ENCODE measurements around the gene MSI2.

The MSI2 gene

DNA sequence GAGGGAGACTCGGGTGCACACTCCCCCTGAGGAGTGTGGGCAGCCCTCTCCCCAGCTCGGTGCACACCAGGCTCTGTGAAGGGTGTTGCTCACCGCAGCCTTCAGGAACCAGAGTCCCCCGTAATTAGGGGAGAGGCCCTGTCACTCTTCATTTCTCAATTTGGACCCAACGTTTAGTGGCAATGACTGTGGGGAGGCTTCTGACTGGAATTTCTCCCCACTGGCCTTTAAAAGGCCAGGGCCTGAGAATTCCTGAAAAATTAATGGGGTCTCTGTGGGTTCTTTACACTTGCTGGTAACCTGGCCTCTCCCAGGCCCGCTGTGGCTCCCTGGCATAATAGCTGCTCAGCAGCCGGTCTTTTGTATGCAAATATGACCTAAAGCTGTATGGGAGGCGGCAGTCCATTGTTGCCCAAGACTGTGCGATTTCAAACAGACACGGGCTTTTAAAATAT is 209.7 kb downstream of the MSI2 start:
- Histone ChIP-seq H3K4me3 (ENCODE audit: insufficient read length, low read depth) (no peak overlapping the region), H3K27me3 (ENCODE audit: insufficient read depth, insufficient read length) (no peaks in the 10 kb centered on the region), H3K4me1 (ENCODE audit: insufficient read depth, insufficient read length) (peaks cover 22% of the 10 kb centered on the region), H3K36me3 (ENCODE audit: insufficient read depth, insufficient read length, low read length) (no peaks in the 10 kb centered on the region), H3K9ac (ENCODE audit: insufficient read length, low read depth) (peak overlapping the region; percentile 58), H3K9me3 (ENCODE audit: insufficient read depth, low read length) (no peaks in the 10 kb centered on the region)
- TF ChIP-seq SUZ12 (IDR thresholded peaks at IDR 0.05; ENCODE audit: extremely low read depth, insufficient read depth, insufficient read length) (no peak), ZNF274 (IDR thresholded peaks at IDR 0.05; ENCODE audit: low read depth, low read length) (no peak), YY1 (IDR thresholded peaks at IDR 0.05; ENCODE audit: insufficient read depth, insufficient read length) (no peak)
- DNase-seq (ENCODE audit: low read depth, low spot score) = peak; percentile 62

DNA sequence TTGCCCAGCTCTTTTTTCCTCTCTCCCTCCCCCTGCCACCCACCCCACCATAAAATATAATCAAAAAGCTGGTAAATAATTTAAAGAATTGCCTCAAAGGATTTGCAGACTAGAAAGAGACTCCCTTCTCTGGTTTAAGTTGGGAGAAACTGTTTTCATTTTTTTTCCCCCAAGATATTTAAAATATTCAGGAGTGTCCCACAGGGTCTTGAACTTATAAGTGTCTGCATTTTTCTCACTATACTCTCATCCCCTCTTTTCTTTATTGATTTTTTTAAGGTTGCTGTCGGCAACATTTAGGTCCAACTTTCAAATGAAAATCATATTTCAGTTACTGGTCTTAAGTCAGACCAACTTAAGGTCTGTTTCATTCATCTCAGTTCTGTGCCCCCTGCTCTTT is 210.2 kb downstream of the MSI2 start:
- Histone ChIP-seq H3K9me3 (ENCODE audit: insufficient read depth, low read length) (no peaks in the 10 kb centered on the region), H3K4me1 (ENCODE audit: insufficient read depth, insufficient read length) (peaks cover 22% of the 10 kb centered on the region), H3K4me3 (ENCODE audit: insufficient read length, low read depth) (no peak overlapping the region), H3K9ac (ENCODE audit: insufficient read length, low read depth) (no peak overlapping the region), H3K27me3 (ENCODE audit: insufficient read depth, insufficient read length) (no peaks in the 10 kb centered on the region), H3K36me3 (ENCODE audit: insufficient read depth, insufficient read length, low read length) (no peaks in the 10 kb centered on the region)
- no peak for TF ChIP-seq ZNF274 (IDR thresholded peaks at IDR 0.05; ENCODE audit: low read depth, low read length)
- TF ChIP-seq YY1 (IDR thresholded peaks at IDR 0.05; ENCODE audit: insufficient read depth, insufficient read length) = no peak
- TF ChIP-seq SUZ12 (IDR thresholded peaks at IDR 0.05; ENCODE audit: extremely low read depth, insufficient read depth, insufficient read length) = no peak
- no peak for DNase-seq (ENCODE audit: low read depth, low spot score)

DNA sequence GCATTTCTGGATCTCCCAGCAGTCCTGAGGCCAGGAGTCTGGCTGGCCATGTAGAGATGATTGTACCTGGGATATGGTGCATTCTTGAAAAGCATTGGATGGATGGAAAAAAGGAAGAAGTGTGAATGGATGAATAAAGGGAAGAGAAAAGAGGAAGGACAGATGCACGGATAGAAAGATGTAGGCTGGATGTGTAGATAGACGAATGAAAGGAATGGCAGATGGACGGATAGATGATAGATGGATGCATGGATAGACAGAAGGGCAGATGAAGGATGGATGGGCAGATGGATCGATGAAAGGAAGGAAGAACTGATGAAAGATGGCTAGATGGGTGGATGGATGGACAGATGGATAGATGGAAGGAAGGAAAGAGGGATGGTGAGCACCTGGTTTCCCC is 210.9 kb downstream of the MSI2 start:
- Histone ChIP-seq H3K9me3 (ENCODE audit: insufficient read depth, low read length) (no peaks in the 10 kb centered on the region), H3K4me1 (ENCODE audit: insufficient read depth, insufficient read length) (peaks cover 22% of the 10 kb centered on the region), H3K36me3 (ENCODE audit: insufficient read depth, insufficient read length, low read length) (no peaks in the 10 kb centered on the region)

DNA sequence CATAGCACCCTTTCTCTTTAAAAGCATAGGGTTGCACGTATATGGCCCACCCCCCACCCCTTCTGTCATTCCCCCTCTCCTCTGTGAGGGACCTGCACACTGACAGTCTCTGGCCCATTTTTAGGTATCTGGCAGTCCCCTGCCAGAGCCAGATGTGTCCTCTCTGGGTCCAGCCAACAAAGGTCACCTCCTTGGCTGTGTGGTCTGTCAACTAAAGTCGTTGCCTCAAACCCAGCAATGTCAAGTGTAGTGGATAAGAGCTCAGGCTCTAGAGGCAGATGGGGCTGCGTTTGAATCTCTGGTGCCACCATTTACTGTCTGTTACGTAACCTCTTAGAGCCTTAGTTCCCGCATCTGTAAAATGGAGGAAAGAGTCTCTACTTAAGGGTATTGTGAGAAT is 211.5 kb downstream of the MSI2 start:
- no peak overlapping the region for H3K9ac ChIP-seq (ENCODE audit: insufficient read length, low read depth)
- TF ChIP-seq YY1 (IDR thresholded peaks at IDR 0.05; ENCODE audit: insufficient read depth, insufficient read length) (no peak), SUZ12 (IDR thresholded peaks at IDR 0.05; ENCODE audit: extremely low read depth, insufficient read depth, insufficient read length) (no peak), ZNF274 (IDR thresholded peaks at IDR 0.05; ENCODE audit: low read depth, low read length) (no peak)
- no peaks in the 10 kb centered on the region for H3K27me3 ChIP-seq (ENCODE audit: insufficient read depth, insufficient read length)
- H3K4me3 ChIP-seq (ENCODE audit: insufficient read length, low read depth) = no peak overlapping the region
- peaks cover 25% of the 10 kb centered on the region for H3K4me1 ChIP-seq (ENCODE audit: insufficient read depth, insufficient read length)
- no peaks in the 10 kb centered on the region for H3K9me3 ChIP-seq (ENCODE audit: insufficient read depth, low read length)
- no peaks in the 10 kb centered on the region for H3K36me3 ChIP-seq (ENCODE audit: insufficient read depth, insufficient read length, low read length)
- no peak for DNase-seq (ENCODE audit: low read depth, low spot score)

More for the DNA sequence above, 210.9 kb downstream of the MSI2 start:
- Histone ChIP-seq H3K4me3 (ENCODE audit: insufficient read length, low read depth) (no peak overlapping the region), H3K27me3 (ENCODE audit: insufficient read depth, insufficient read length) (no peaks in the 10 kb centered on the region), H3K9ac (ENCODE audit: insufficient read length, low read depth) (no peak overlapping the region)
- no peak for TF ChIP-seq YY1 (IDR thresholded peaks at IDR 0.05; ENCODE audit: insufficient read depth, insufficient read length)
- no peak for TF ChIP-seq ZNF274 (IDR thresholded peaks at IDR 0.05; ENCODE audit: low read depth, low read length)
- no peak for TF ChIP-seq SUZ12 (IDR thresholded peaks at IDR 0.05; ENCODE audit: extremely low read depth, insufficient read depth, insufficient read length)
- DNase-seq (ENCODE audit: low read depth, low spot score) = no peak

DNA sequence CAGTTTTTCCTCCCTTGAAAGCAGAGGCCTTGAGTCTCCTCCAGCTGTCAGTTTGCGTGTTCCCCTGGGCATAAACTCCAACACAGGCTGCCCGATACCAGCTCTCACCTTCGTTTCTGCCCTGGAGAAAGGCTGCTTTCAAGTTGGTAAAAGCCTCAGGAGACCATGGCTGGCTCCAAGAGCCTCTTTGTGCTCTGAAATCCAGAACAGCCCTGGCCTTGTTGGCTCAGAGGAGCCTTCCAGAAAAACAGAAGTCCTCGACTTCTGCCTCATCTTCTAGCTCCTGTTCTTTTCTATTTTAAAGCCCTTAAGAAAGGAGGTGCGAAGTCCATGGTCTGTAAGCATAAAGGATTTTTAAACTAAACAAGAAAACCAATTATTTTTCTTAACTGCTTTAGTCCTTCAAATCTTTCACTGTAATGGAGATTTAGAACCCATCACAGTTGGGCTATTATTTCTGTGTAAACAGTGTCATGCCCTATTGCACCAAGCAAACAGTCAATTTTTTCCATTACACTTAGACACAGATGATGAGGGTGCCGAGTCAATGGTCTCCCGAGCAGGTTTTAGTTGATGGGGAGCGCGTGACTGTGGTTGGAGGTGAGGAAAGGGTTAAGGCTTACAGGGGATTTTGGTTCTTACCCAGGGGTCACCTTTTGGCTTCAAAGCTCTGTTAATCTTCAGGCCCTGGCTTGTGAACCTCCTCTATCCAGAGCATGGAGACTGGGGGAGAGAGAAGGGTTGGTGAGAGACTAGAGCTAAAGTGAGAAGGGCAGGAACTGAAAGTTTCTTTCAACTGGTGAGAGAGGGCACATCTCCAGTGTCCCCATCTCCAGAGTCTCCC is 212.8 kb downstream of the MSI2 start:
- H3K9ac ChIP-seq (ENCODE audit: insufficient read length, low read depth) = no peak overlapping the region
- peaks cover 25% of the 10 kb centered on the region for H3K4me1 ChIP-seq (ENCODE audit: insufficient read depth, insufficient read length)
- H3K9me3 ChIP-seq (ENCODE audit: insufficient read depth, low read length) = no peaks in the 10 kb centered on the region
- no peak for TF ChIP-seq ZNF274 (IDR thresholded peaks at IDR 0.05; ENCODE audit: low read depth, low read length)
- TF ChIP-seq YY1 (IDR thresholded peaks at IDR 0.05; ENCODE audit: insufficient read depth, insufficient read length) = no peak
- TF ChIP-seq SUZ12 (IDR thresholded peaks at IDR 0.05; ENCODE audit: extremely low read depth, insufficient read depth, insufficient read length) = no peak
- no peaks in the 10 kb centered on the region for H3K27me3 ChIP-seq (ENCODE audit: insufficient read depth, insufficient read length)
- H3K36me3 ChIP-seq (ENCODE audit: insufficient read depth, insufficient read length, low read length) = no peaks in the 10 kb centered on the region
- no peak for DNase-seq (ENCODE audit: low read depth, low spot score)
- H3K4me3 ChIP-seq (ENCODE audit: insufficient read length, low read depth) = no peak overlapping the region

DNA sequence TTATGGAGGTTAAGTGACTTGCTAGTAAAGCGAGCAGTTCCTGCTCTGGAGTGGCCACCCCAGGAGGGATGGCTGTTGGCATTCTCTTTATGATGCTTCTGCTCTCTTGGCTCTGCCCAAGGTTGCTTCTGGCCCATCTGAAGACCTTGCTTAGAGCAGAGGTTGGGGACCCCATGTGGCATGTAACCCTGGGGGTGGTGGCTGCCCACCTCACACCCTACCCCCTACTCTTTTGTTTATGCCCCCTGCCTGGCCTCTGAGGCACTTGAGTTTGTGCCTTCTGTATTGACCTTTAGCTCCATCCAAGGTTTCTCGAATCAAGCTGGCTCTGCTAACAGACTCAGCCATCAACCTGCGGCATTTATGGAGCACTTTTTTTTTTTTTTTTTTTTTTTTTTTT is 214.6 kb downstream of the MSI2 start:
- Histone ChIP-seq H3K9ac (ENCODE audit: insufficient read length, low read depth) (no peak overlapping the region), H3K4me3 (ENCODE audit: insufficient read length, low read depth) (no peak overlapping the region), H3K27me3 (ENCODE audit: insufficient read depth, insufficient read length) (no peaks in the 10 kb centered on the region), H3K4me1 (ENCODE audit: insufficient read depth, insufficient read length) (peaks cover 22% of the 10 kb centered on the region), H3K36me3 (ENCODE audit: insufficient read depth, insufficient read length, low read length) (no peaks in the 10 kb centered on the region), H3K9me3 (ENCODE audit: insufficient read depth, low read length) (no peaks in the 10 kb centered on the region)
- TF ChIP-seq YY1 (IDR thresholded peaks at IDR 0.05; ENCODE audit: insufficient read depth, insufficient read length) (no peak), SUZ12 (IDR thresholded peaks at IDR 0.05; ENCODE audit: extremely low read depth, insufficient read depth, insufficient read length) (no peak), ZNF274 (IDR thresholded peaks at IDR 0.05; ENCODE audit: low read depth, low read length) (no peak)
- DNase-seq (ENCODE audit: low read depth, low spot score) = no peak

DNA sequence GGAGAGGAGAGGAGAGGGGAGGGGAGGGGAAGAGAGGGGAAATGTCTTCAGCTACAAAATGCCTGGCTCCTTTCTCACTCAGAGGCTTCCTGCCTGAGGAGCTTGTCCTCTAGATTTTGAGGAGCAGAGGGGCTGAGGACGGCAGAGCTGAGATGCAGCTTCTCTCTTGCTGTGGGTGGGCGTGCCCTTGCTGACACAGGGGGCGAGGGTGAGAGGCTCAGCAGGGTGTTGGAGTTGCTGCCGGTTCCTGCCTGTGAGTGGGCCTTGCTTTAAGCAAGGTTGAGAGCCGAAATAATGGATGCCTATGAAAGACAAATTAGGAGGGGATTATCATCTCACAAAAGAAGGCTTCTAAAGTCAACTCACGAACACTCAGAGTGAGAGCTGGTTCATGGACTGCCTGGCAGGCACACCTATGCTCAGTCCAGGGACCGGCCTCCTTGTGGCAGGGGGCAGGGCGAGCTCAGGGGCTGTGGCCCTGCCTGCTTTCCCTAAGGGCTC is 215.6 kb downstream of the MSI2 start:
- Histone ChIP-seq H3K4me3 (ENCODE audit: insufficient read length, low read depth) (no peak overlapping the region), H3K9me3 (ENCODE audit: insufficient read depth, low read length) (no peaks in the 10 kb centered on the region)

More for the DNA sequence above, 215.6 kb downstream of the MSI2 start:
- TF ChIP-seq ZNF274 (IDR thresholded peaks at IDR 0.05; ENCODE audit: low read depth, low read length) (no peak), SUZ12 (IDR thresholded peaks at IDR 0.05; ENCODE audit: extremely low read depth, insufficient read depth, insufficient read length) (no peak), YY1 (IDR thresholded peaks at IDR 0.05; ENCODE audit: insufficient read depth, insufficient read length) (no peak)
- Histone ChIP-seq H3K36me3 (ENCODE audit: insufficient read depth, insufficient read length, low read length) (no peaks in the 10 kb centered on the region), H3K4me1 (ENCODE audit: insufficient read depth, insufficient read length) (peaks cover 31% of the 10 kb centered on the region), H3K9ac (ENCODE audit: insufficient read length, low read depth) (peak overlapping the region; percentile 52), H3K27me3 (ENCODE audit: insufficient read depth, insufficient read length) (no peaks in the 10 kb centered on the region)
- peak; percentile 42 for DNase-seq (ENCODE audit: low read depth, low spot score)
